Spleen (tissue), 7 donors: ENCODE results near the gene EPM2A.

ENCODE experiments used
- CTCF ChIP-seq, 11 experiments: fragments of 200-600 bp in 7 of 11; fragments of 450-650 bp in 4 of 11; sonication (generic) in 4 of 11; IDR thresholded peaks in 8 of 11; conservative IDR thresholded peaks in 3 of 11; 1 replicate in 7 of 11; 2 replicates in 4 of 11; pipeline versions ENCODE4 v1.4.0 to v1.8.0; 2016 to 2021; ENCODE audit warnings: antibody characterized with exemption in 11 of 11, inconsistent platforms in 4 of 11, mild to moderate bottlenecking in 1 of 11
- POLR2A ChIP-seq, 3 donors: fragments of 450-650 bp; IDR thresholded peaks; one replicate each; pipeline ENCODE4 v1.5.1; 2017; ENCODE audit warnings: antibody characterized with exemption in 3 of 3, mild to moderate bottlenecking in 1 of 3
- POLR2AphosphoS5 ChIP-seq, 3 donors: sonication (generic); formaldehyde crosslinking; IDR thresholded peaks; one replicate each; pipeline ENCODE4 v1.5.1; 2017; ENCODE audit warnings: antibody characterized with exemption in 3 of 3
- donor health status: DM: no; HTN: no; CAD: no; lungs with moderate emphysema.
- donor health status: DM: no; HTN: no; CAD: no.
- donor health status: DM: no; HTN: no; CAD: no.

- no peak for TF ChIP-seq CTCF (IDR thresholded peaks at IDR 0.05 in 8 of 11, conservative IDR thresholded peaks at IDR 0.05 in 3 of 11)
- no peak for TF ChIP-seq POLR2AphosphoS5 (IDR thresholded peaks at IDR 0.05)
- no peak for TF ChIP-seq POLR2A (IDR thresholded peaks at IDR 0.05)
Observed at GRCh38 chr6:145647602-145648001, 87.7 kb downstream of the EPM2A start.
